K562 (cell line): Measurements from ENCODE around the gene ZNF296. TPM values are rescaled to one million over a fixed set of nuclear protein-coding genes. Genes with fewer than 3 reads are reported as not detected.
A peak's percentile ranks its signal among the peaks of the same experiment; 100 is the strongest.

ENCODE experiments used
- CBX2 ChIP-seq: fragments of 200-600 bp; sonication (generic); IDR thresholded peaks from one replicate; pipeline ENCODE4 v1.6.1; 2012; ENCODE audit warnings: mild to moderate bottlenecking, low read length, inconsistent platforms; ENCODE audit not compliant: insufficient read depth, poor library complexity, severe bottlenecking
- FOXJ2 ChIP-seq: fragments of 200-800 bp; sonication (Bioruptor generic); IDR thresholded peaks from 2 replicates; pipeline ENCODE4 v1.6.1; 2016; ENCODE audit warnings: missing genetic modification characterization, missing compliant biosample characterization
- FOXJ3 ChIP-seq: sonication (generic); formaldehyde crosslinking; IDR thresholded peaks from 2 replicates; pipeline ENCODE4 v1.4.0; 2020; ENCODE audit warnings: mild to moderate bottlenecking, missing genetic modification reagents
- FOXP1 ChIP-seq: sonication (generic); formaldehyde crosslinking; IDR thresholded peaks from 2 replicates; pipeline ENCODE4 v1.8.0; 2022; ENCODE audit warnings: mild to moderate bottlenecking, missing genetic modification reagents
- FOXP4 ChIP-seq: sonication (generic); formaldehyde crosslinking; IDR thresholded peaks from 2 replicates; pipeline ENCODE4 v1.8.0; 2022; ENCODE audit warnings: mild to moderate bottlenecking, missing genetic modification reagents, borderline replicate concordance
- HLTF ChIP-seq: fragments of 450-650 bp; IDR thresholded peaks from 2 replicates; pipeline ENCODE4 v1.6.1; 2016
- JUNB ChIP-seq: fragments of 450-650 bp; formaldehyde crosslinking; conservative IDR thresholded peaks from 2 replicates; pipeline ENCODE4 v1.4.0; 2020; ENCODE audit warnings: mild to moderate bottlenecking
- MEF2A ChIP-seq: IDR thresholded peaks from 2 replicates; pipeline ENCODE4 v1.6.1; 2011; ENCODE audit warnings: low read depth, mild to moderate bottlenecking, low read length, moderate library complexity; ENCODE audit not compliant: control insufficient read depth
- NCOR1 ChIP-seq: fragments of 450-650 bp; IDR thresholded peaks from 2 replicates; pipeline ENCODE4 v1.6.1; 2016; ENCODE audit warnings: mild to moderate bottlenecking, moderate library complexity
- RBBP5 ChIP-seq: fragments of 200-600 bp; sonication (generic); IDR thresholded peaks from 2 replicates; pipeline ENCODE4 v1.6.1; 2012; ENCODE audit warnings: borderline replicate concordance, mild to moderate bottlenecking, low read length, control low read depth, inconsistent platforms; ENCODE audit not compliant: insufficient read depth, poor library complexity, severe bottlenecking
- SIRT6 ChIP-seq: IDR thresholded peaks from one replicate; pipeline ENCODE4 v1.6.1; 2012; ENCODE audit warnings: low read depth, mild to moderate bottlenecking, control low read depth, inconsistent platforms, low read length, moderate library complexity
- TFAM ChIP-seq: fragments of 250-450 bp; sonication (Bioruptor Pico); conservative IDR thresholded peaks from 2 replicates; pipeline ENCODE4 v1.5.0; 2021; ENCODE audit warnings: mild to moderate bottlenecking, moderate library complexity
- ZNF311 ChIP-seq: fragments of 250-450 bp; sonication (Bioruptor Pico); IDR thresholded peaks from 2 replicates; pipeline ENCODE4 v1.4.0; 2020; ENCODE audit warnings: mild to moderate bottlenecking, moderate library complexity
- ZNF518B ChIP-seq: fragments of 250-450 bp; sonication (Bioruptor Pico); IDR thresholded peaks from 2 replicates; pipeline ENCODE4 v1.5.0; 2021; ENCODE audit warnings: mild to moderate bottlenecking, moderate library complexity
- ZNF695 ChIP-seq: fragments of 450-650 bp; formaldehyde crosslinking; IDR thresholded peaks from 2 replicates; pipeline ENCODE4 v1.4.0; 2020; ENCODE audit warnings: mild to moderate bottlenecking, moderate library complexity
- ZNF76 ChIP-seq: fragments of 250-450 bp; sonication (Bioruptor Pico); IDR thresholded peaks from 2 replicates; pipeline ENCODE4 v1.4.0; 2020; ENCODE audit warnings: mild to moderate bottlenecking, moderate library complexity, borderline replicate concordance
- polyA plus RNA-seq, 8 experiments: library from polyadenylated mRNA; depleted of rRNA in 4 of 8; stranded (reverse) in 5 of 8; unstranded in 3 of 8; fragments of >200 nt; fragmentation: Nextera tagmentation in 2 of 8; fragmentation: Illumina TruSeq in 1 of 8; extraction: Ambion mirVana in 2 of 8; extraction: Trizol in 1 of 8; gene quantifications; 2 replicates each; pipeline versions ENCODE4 v1.2.1 to v1.2.3, GENCODE V29; 2011 to 2014; ENCODE audit warnings: inconsistent platforms in 1 of 8, missing spikeins in 1 of 8
- total RNA-seq, 7 experiments: library from RNA; depleted of rRNA in 6 of 7; stranded (reverse); fragments of >200 nt in 6 of 7; fragmentation: Illumina TruSeq in 2 of 7; extraction: Trizol in 2 of 7; gene quantifications; 2 replicates each; pipeline versions ENCODE4 v1.2.1 to v1.2.3, GENCODE V29; 2011 to 2021; ENCODE audit warnings: low replicate concordance in 1 of 7
- TF ChIP-seq, protein P1 (sequence below): IDR thresholded peaks from 2 replicates; pipeline ENCODE4 v1.6.1; 2014; ENCODE audit warnings: antibody characterized with exemption

Gene ZNF296
- total and polyA plus RNA-seq, 9 of the 15 experiments (the other 6 are each of a cell fraction or from before 2014, with no cell fraction given) = 0.03 to 8.8 (median 0.47) TPM; not detected in 1

DNA sequence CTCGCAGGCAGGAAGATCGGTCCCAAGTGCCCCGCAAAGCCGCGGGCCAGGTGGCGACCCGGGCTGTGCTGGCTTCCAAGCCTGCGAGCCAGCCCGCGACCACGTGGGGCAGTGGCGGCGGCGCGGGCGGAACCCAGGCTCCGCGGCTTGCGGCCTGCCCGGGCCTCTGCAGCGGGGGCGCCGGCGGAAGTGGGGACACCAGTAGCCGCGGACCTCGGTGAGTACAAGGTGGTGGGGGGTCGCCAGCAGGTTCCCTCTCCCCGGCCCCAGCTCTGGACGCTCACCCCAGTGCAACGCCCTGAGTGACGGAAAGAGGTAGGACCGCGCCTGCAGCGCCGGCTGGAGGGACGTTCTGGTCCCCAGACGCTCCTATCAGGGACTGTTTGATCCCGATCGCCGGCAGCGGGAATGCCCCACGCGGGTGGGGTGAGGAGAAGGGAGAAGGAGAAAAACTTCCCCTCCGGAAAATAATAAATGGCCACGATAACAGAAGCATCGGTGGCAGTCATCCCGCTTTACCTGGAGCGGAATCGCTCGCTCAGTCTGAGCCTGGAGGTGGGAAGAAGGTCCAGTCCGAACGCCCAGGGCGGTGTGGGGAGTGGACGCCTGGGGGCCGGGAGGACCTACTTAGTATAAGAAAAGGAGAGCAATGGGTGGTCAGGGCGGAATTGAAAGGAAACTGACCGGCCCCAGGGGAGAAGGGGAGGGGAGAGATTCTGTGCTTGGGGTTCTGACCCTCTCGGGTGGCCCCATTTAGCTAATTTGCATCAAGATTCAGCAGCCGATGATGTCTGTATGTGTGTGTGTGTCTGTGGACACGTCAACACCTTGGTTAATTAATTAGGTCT lies 3.0 kb upstream of the ZNF296 start, which contains the start of gene GEMIN7 (continued):
- TF ChIP-seq ZNF76 (CRISPR knock-in tag) = no peak
- peak; percentile 77; the same call in 1 of the 2 replicates for TF ChIP-seq FOXP4 (CRISPR knock-in tag)
- no peak for TF ChIP-seq ZNF311
- no peak for TF ChIP-seq FOXJ2
- no peak for TF ChIP-seq HLTF
- peak; percentile 45; the same call in 1 of the 2 replicates for TF ChIP-seq MEF2A
- no peak for TF ChIP-seq ZNF695 (CRISPR knock-in tag)
- TF ChIP-seq CBX2 = no peak
- no peak for TF ChIP-seq FOXJ3 (CRISPR knock-in tag)
- no peak for TF ChIP-seq SIRT6
- TF ChIP-seq JUNB (CRISPR knock-in tag) = no peak
- TF ChIP-seq TFAM = no peak
- TF ChIP-seq, protein P1, sequence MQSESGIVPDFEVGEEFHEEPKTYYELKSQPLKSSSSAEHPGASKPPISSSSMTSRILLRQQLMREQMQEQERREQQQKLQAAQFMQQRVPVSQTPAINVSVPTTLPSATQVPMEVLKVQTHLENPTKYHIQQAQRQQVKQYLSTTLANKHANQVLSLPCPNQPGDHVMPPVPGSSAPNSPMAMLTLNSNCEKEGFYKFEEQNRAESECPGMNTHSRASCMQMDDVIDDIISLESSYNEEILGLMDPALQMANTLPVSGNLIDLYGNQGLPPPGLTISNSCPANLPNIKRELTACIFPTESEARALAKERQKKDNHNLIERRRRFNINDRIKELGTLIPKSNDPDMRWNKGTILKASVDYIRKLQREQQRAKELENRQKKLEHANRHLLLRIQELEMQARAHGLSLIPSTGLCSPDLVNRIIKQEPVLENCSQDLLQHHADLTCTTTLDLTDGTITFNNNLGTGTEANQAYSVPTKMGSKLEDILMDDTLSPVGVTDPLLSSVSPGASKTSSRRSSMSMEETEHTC = peak; percentile 78; the same call in 1 of the 2 replicates
- peak; percentile 83 for TF ChIP-seq RBBP5
- no peak for TF ChIP-seq NCOR1
- no peak for TF ChIP-seq ZNF518B (CRISPR knock-in tag)
- peak; percentile 93 for TF ChIP-seq FOXP1 (CRISPR knock-in tag)
